Liver (tissue), 3 donors: Measurements from ENCODE around the gene EML4.
A peak's percentile ranks its signal among the peaks of the same experiment; 100 is the strongest.

Experiments used
- CTCF ChIP-seq: fragments of 150-350 bp; IDR thresholded peaks from 2 replicates; pipeline ENCODE4 v1.5.1; 2017; ENCODE audit warnings: improper control_type of control experiment, low read depth, low read length; ENCODE audit not compliant: missing input control
- HNF4A ChIP-seq, 2 donors: conservative IDR thresholded peaks; 2 replicates each; pipeline ENCODE4 v1.6.1; 2016; ENCODE audit warnings: antibody characterized with exemption in 2 of 2, mild to moderate bottlenecking in 2 of 2
- JUND ChIP-seq, 2 donors: IDR thresholded peaks; 2 replicates each; pipeline ENCODE4 v1.6.1; 2016; ENCODE audit warnings: antibody characterized with exemption in 2 of 2
- RXRA ChIP-seq, 2 donors: IDR thresholded peaks; 2 replicates each; pipeline ENCODE4 v1.6.1; 2017 to 2018; ENCODE audit warnings: antibody characterized with exemption in 2 of 2, mild to moderate bottlenecking in 1 of 2
- ZBTB33 ChIP-seq: IDR thresholded peaks from 2 replicates; pipeline ENCODE4 v1.6.1; 2016; ENCODE audit warnings: antibody characterized with exemption
- donor health status: healthy.
- donor health status: healthy.

GRCh38 chr2:42216694-42217093, 47.5 kb downstream of the EML4 start:
- TF ChIP-seq CTCF (no peak), ZBTB33 (no peak), RXRA (IDR thresholded peaks at IDR 0.05) (no peak), HNF4A (conservative IDR thresholded peaks at IDR 0.05) (no peak), JUND (IDR thresholded peaks at IDR 0.05) (peak in 1 of 2 donors; percentile 18)
